NT2/D1 (cell line): ENCODE results near the gene PROX2.

Source experiments
- DNase-seq: peaks from one replicate; pipeline ENCODE4 v3.0.0-alpha.2; 2011; ENCODE audit warnings: low read depth, low spot score
- H3K27me3 ChIP-seq: 2 replicates; pipeline ENCODE4 v1.6.0; 2011; ENCODE audit warnings: mild to moderate bottlenecking; ENCODE audit not compliant: insufficient read length, insufficient read depth
- H3K36me3 ChIP-seq: 2 replicates; pipeline ENCODE4 v1.6.1; 2011; ENCODE audit warnings: mild to moderate bottlenecking, low read length, mixed read lengths; ENCODE audit not compliant: insufficient read depth, insufficient read length
- H3K4me1 ChIP-seq: 2 replicates; pipeline ENCODE4 v1.5.1; 2011; ENCODE audit not compliant: insufficient read depth, insufficient read length
- H3K4me3 ChIP-seq: 2 replicates; pipeline ENCODE4 v1.5.1; 2011; ENCODE audit warnings: low read depth; ENCODE audit not compliant: insufficient read length
- H3K9ac ChIP-seq: 2 replicates; pipeline ENCODE4 v1.6.0; 2011; ENCODE audit warnings: low read depth; ENCODE audit not compliant: insufficient read length
- H3K9me3 ChIP-seq: 2 replicates; pipeline ENCODE4 v1.5.1; 2011; ENCODE audit warnings: mild to moderate bottlenecking, low read length; ENCODE audit not compliant: insufficient read depth
- SUZ12 ChIP-seq: IDR thresholded peaks from 2 replicates; pipeline ENCODE4 v1.6.1; 2011; ENCODE audit not compliant: insufficient read length, insufficient read depth; ENCODE audit errors: extremely low read depth
- YY1 ChIP-seq: IDR thresholded peaks from 2 replicates; pipeline ENCODE4 v1.6.1; 2011; ENCODE audit not compliant: insufficient read length, insufficient read depth
- ZNF274 ChIP-seq: IDR thresholded peaks from 2 replicates; pipeline ENCODE4 v1.6.1; 2011; ENCODE audit warnings: mild to moderate bottlenecking, low read depth, low read length

Gene PROX2

DNA sequence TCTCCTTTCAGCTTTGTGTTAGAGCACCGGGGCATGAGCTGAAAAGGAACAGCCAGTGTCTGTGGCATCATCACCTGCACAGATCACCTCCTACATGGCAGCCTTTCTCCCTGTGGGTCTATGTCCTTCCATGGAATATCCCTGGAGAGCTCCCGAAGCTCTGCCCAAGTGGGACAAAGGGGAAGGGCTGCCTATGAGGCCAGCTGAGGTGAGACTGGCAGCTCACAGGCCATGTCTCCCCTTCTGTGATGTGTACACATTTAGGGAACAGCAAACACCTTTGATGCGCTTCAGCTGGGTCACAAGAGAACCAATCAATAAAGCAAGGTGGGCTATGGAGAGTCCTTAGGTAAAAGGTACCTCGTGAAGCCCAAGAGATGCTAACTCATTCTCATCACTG is 4.1 kb downstream of the PROX2 start:
- Histone ChIP-seq H3K4me1 (no peaks in the 10 kb centered on the region), H3K4me3 (no peak overlapping the region), H3K36me3 (no peaks in the 10 kb centered on the region), H3K27me3 (peaks cover under 1% of the 10 kb centered on the region), H3K9ac (no peak overlapping the region), H3K9me3 (no peaks in the 10 kb centered on the region)
- TF ChIP-seq YY1 = no peak
- no peak for TF ChIP-seq SUZ12
- TF ChIP-seq ZNF274 = no peak
- no peak for DNase-seq

DNA sequence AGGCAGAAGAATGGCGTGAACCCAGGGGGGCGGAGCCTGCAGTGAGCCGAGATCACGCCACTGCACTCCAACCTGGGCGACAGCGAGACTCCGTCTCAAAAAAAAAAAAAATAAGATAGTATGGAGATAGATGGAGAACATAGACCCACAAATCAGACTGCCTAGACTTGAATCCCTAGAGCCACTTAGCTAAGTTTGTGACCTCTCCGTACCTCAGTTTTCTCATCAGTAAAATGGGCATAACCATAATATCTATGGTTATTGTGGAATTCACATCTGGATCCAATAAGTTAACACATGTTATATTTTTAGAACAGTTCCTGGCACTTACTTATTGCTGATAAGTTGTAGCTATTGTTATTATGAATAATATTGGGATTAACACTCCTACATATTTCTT is 7.2 kb downstream of the PROX2 start:
- no peak overlapping the region for H3K4me3 ChIP-seq
- H3K27me3 ChIP-seq = peaks cover 4% of the 10 kb centered on the region
- DNase-seq = no peak
- no peaks in the 10 kb centered on the region for H3K9me3 ChIP-seq
- H3K4me1 ChIP-seq = no peaks in the 10 kb centered on the region
- H3K9ac ChIP-seq = no peak overlapping the region
- TF ChIP-seq YY1 (no peak), SUZ12 (no peak), ZNF274 (no peak)
- no peaks in the 10 kb centered on the region for H3K36me3 ChIP-seq

DNA sequence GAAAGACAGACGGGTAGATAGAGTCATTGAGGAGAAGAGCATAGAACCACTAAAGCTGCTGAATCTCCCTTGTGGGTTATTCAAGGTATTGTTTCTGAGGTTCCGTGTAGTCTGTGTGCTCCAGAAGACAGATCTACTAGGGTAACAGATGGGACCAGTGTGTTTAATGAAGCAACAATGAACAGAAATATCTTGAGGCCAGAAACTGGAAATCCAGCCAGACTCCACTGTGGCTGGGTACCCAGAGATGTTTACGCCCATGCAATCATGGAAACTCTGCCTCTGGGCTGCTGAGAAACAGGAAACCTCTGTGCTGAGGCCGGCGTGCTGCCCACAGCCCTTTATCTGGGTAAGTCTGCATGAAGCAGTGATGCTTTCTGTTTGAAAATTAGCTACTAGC is 8.3 kb downstream of the PROX2 start:
- no peak for DNase-seq
- H3K9ac ChIP-seq = no peak overlapping the region
- no peak for TF ChIP-seq SUZ12
- no peak for TF ChIP-seq YY1
- no peak for TF ChIP-seq ZNF274
- no peak overlapping the region for H3K4me3 ChIP-seq
- H3K9me3 ChIP-seq = no peaks in the 10 kb centered on the region
- no peaks in the 10 kb centered on the region for H3K36me3 ChIP-seq
- peaks cover 4% of the 10 kb centered on the region for H3K27me3 ChIP-seq
- no peaks in the 10 kb centered on the region for H3K4me1 ChIP-seq

DNA sequence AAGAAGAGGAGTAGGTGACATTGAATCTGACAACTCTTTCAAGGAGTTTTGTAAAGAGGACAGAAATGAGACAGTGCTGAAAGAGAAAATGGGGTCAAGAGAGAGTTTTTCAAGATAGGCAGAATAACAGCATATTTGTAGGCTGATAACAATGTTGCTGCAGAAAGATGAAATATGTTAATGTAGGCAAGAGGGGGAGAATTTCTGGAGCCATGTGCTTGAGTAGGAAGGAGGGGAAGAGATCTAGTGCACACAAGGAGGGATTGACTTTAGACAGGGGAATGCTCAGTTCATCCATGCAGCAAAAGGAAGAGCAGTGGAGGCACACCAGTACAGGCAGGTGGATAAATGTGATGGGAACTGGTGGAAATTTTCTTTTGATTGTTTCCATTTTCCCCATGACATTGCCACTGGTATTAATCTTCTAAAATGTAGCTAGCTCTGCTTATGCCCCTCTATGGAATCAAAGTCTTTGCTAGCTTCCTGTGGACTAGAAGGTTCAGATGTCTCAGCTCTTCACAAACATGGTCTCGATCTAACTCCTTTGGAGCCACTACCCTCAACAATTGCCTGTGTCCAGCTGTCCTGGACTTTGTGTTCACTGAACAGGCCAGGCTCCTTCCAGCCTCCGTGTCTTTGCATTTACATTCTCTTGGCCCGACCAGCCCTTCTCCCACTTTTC is 9.1 kb downstream of the PROX2 start:
- Histone ChIP-seq H3K27me3 (peaks cover 4% of the 10 kb centered on the region), H3K9ac (no peak overlapping the region), H3K4me1 (no peaks in the 10 kb centered on the region), H3K9me3 (no peaks in the 10 kb centered on the region), H3K4me3 (no peak overlapping the region), H3K36me3 (no peaks in the 10 kb centered on the region)
- TF ChIP-seq SUZ12 (no peak), ZNF274 (no peak), YY1 (no peak)
- DNase-seq = no peak

DNA sequence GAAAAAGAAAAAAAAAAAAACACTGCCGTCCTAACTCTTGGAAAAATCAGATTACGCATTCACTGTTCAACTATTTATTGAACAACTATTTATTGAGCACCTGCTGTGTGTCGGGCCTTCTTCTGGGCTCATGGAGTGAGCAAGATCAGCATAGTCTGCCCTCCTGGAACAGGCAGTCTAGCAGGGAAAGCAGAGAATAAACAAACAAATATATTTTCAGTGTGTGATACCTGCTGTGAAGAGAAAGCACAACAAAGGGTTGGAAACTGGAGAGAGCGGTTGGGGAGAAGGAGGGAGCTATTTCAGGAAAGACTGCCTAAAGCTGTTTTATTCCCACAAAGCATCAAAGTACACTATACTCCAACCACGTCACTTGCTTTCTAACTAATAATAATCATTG is 10.8 kb downstream of the PROX2 start:
- H3K9me3 ChIP-seq = no peaks in the 10 kb centered on the region
- TF ChIP-seq ZNF274 (no peak), YY1 (no peak), SUZ12 (no peak)
- H3K4me1 ChIP-seq = no peaks in the 10 kb centered on the region
- no peak for DNase-seq
- peaks cover 4% of the 10 kb centered on the region for H3K27me3 ChIP-seq
- no peaks in the 10 kb centered on the region for H3K36me3 ChIP-seq
- no peak overlapping the region for H3K4me3 ChIP-seq
- no peak overlapping the region for H3K9ac ChIP-seq

DNA sequence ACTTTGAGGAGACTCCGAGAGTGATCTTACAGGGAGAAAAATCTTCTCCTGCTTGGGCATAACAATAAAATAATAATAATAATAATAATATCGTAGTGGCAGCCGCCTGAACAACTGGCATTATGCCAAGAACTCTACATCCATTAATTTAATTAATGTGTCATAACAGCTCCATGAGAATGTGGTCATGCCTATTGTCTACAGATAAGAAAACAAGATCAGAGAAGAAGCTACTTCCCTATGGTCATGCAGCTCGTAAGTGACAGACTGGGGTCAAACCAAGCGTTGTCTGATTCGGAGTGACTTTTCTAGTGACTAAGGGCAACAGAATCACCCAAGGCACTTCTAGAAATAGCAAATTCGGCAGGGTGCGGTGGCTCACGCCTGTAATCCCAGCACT is 11.7 kb downstream of the PROX2 start:
- Histone ChIP-seq H3K27me3 (peaks cover 4% of the 10 kb centered on the region), H3K36me3 (no peaks in the 10 kb centered on the region), H3K9me3 (no peaks in the 10 kb centered on the region), H3K4me1 (no peaks in the 10 kb centered on the region), H3K9ac (no peak overlapping the region), H3K4me3 (no peak overlapping the region)
- TF ChIP-seq SUZ12 (no peak), YY1 (no peak), ZNF274 (no peak)
- no peak for DNase-seq

DNA sequence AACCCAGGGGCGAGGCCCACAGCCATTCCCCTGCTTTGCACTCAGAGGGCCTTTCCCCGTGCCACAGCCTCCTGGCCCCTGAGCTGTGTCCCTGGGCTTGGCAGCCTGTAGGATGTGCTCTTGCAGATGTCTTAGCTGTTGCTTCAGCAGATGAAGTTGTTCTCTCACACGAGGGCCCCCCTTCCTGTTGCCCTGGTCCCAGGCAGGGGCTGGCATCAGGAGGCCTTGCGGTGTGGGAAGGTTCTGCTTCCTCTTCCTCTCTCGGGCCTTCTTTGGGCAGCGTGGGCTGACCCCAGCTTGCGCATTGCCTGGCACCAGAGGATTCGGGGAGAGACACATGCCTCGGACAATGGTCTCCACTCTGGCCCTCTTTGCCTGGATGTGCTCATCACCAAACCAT is 12.7 kb downstream of the PROX2 start:
- DNase-seq = no peak
- H3K36me3 ChIP-seq = no peaks in the 10 kb centered on the region
- no peak overlapping the region for H3K9ac ChIP-seq
- H3K27me3 ChIP-seq = peaks cover 4% of the 10 kb centered on the region
- TF ChIP-seq YY1 (no peak), ZNF274 (no peak), SUZ12 (no peak)
- H3K4me3 ChIP-seq = no peak overlapping the region
- H3K9me3 ChIP-seq = no peaks in the 10 kb centered on the region
- H3K4me1 ChIP-seq = no peaks in the 10 kb centered on the region

DNA sequence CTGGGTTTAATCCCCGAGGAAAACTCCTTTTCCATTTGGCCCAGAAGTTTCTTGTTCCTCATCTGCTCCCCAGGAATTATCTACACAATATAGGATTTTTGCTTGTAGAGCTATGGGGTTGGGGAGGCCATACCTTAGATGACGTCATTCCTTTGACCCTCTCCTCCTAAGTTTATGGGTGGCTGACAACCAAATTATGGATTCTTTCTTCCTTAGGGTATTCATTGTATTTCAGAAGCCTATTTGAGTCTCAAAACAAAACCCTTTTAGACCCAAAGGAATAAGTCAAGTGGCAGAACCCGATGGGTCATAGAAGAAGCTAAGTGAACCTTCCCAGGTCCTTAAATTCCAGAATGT is 14.2 kb downstream of the PROX2 start:
- TF ChIP-seq ZNF274 = no peak
- TF ChIP-seq YY1 = no peak
- no peak for TF ChIP-seq SUZ12
- Histone ChIP-seq H3K27me3 (peaks cover 2% of the 10 kb centered on the region), H3K4me3 (no peak overlapping the region), H3K9me3 (no peaks in the 10 kb centered on the region), H3K36me3 (no peaks in the 10 kb centered on the region), H3K4me1 (no peaks in the 10 kb centered on the region), H3K9ac (no peak overlapping the region)
- DNase-seq = no peak
